ENCODE results near the gene C6orf89.

C6orf89 gene

DNA sequence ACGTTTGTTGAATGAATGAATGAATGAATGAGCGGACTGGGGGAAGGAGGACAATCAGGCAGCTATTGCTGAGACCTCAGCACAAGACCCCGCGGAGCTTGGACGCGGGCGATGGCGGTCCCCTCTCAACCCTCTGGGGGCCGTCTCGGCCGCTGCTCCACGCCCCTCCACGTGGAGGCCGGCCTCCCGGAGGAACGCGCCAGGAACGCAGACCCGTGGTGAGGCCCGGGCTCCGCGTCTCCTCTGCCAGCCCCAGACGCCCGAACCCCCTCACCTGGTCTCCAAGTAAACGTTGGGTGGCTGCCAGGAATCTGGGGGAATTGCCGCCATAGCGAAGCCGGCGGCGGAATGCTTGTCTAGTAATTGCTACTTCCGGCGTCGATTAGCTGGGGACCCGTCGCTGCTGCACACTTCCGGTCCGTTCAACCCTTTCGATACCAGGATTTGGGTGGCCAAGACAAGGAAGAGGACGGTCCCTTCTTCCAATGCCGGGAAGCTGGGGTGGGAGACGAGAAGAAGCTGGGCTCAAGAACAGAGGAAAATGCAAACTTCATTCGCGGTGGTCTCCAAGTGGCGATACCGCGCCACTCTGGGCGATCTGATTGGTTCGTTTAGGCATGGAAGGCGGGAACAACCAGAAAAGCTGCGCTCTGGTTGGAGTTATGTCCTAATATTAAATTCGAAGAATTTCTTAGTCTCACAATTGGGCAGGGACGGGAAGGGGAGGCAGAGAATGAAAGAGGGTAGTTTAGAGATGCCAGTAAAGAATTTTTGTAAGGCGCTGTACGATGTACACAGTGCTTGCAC is 11.1 kb upstream of the C6orf89 start, which contains the start of gene PPIL1:
PPIL1 (minus strand) TSS at position 361 of the 807 bp plus-strand sequence; CDS start at position 330, 31 bp downstream.
- no peak for DNase-seq (ENCODE audit: extremely low read depth, low read depth)
- TF ChIP-seq, protein P1, sequence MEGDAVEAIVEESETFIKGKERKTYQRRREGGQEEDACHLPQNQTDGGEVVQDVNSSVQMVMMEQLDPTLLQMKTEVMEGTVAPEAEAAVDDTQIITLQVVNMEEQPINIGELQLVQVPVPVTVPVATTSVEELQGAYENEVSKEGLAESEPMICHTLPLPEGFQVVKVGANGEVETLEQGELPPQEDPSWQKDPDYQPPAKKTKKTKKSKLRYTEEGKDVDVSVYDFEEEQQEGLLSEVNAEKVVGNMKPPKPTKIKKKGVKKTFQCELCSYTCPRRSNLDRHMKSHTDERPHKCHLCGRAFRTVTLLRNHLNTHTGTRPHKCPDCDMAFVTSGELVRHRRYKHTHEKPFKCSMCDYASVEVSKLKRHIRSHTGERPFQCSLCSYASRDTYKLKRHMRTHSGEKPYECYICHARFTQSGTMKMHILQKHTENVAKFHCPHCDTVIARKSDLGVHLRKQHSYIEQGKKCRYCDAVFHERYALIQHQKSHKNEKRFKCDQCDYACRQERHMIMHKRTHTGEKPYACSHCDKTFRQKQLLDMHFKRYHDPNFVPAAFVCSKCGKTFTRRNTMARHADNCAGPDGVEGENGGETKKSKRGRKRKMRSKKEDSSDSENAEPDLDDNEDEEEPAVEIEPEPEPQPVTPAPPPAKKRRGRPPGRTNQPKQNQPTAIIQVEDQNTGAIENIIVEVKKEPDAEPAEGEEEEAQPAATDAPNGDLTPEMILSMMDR (IDR thresholded peaks at IDR 0.05; ENCODE audit: low read depth, low read length) = no peak

DNA sequence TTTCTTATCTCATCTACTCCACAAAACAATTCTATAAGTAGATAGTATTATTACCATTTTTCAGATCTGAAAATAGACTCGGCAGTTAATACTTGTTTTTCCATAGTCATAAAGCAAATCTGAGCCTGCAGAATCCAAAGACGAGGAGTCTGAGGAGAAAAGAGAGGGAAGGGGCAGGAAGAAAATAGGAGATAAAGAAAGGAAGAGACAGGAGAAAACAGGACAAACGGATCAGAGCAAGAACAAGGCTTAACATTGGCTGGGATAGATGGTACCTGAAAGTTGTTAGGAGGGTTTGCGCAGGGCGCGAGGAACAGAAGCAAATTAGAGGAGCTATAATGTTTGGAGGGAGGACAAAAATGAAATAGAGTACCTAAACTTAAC is 10.5 kb upstream of the C6orf89 start:
- no peak for DNase-seq (ENCODE audit: extremely low read depth, low read depth)
- TF ChIP-seq, protein P1 (IDR thresholded peaks at IDR 0.05; ENCODE audit: low read depth, low read length) = no peak

DNA sequence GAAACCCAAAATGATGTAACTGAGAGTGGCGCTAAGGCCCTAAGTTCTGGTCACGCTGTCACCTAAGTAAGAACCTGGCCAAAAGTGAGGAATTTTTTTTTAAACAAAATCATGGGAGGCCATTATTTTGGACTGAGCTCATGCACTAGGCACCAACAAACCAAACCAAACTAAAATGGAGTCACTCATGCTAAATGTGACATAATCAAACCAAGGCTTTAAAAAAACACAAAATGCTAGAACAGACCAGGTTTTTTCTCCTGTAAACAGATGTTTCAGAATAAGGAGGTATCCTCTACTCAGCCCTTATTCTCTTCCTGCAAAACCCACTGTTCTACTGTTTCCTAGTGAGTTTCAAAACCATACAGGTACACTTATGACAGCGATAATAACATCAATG is 1.1 kb upstream of the C6orf89 start:
- TF ChIP-seq, protein P1 (IDR thresholded peaks at IDR 0.05; ENCODE audit: low read depth, low read length) = no peak
- no peak for DNase-seq (ENCODE audit: extremely low read depth, low read depth)

DNA sequence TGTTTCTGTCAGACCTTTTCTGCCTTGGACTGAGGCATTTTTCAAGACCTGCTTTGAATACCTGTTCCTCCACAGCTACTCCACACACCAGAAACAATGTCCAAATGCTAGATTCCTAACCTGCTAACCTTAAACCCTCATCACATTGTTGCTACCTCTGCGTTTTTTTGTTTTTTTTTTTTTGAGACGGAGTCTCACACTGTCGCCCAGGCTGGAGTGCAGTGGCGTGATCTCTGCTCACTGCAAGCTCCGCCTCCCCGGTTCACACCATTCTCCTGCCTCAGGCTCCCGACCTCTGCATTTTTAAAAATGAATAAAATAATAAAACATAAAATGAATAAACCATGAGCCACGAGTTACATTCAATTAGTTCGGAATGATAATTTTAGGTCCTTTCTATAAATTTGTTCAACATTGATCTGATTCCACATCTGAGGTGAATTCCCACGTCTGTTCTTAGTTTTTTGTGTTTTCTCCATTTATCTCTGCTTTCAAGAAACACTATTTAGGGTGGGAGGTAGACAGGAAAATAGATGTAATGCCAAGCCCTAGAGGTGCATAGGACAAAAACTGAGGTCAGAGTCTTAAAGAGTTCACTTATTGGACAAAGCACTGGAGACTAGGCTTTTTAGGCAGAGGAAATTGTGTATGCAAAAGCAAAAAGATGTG is 1.3 kb downstream of the C6orf89 start:
- DNase-seq (ENCODE audit: extremely low read depth, low read depth) = no peak
- TF ChIP-seq, protein P1 (IDR thresholded peaks at IDR 0.05; ENCODE audit: low read depth, low read length) = no peak

DNA sequence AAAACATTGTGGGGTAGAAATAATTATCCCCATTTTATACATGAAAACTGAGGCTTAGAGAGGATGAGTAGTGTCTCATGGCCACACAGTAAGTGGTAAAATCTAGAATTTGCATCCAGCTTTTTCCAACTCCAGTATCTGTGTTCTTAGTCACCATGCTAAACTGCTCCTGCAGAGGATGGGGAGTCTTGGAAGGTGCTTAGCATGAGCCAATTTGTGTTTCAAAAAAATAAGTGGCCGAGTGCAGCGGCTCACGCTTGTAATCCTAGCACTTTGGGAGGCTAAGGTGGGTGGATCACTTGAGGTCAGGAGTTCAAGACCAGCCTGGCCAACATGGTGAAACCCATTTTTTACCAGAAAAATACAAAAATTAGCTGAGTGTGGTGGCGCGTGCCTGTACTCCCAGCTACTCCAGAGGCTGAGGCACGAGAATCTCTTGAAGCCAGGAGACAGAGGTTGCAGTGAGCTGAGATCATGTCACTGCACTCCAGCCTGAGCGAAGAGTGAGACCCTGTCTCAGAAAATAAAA is 2.4 kb downstream of the C6orf89 start:
- DNase-seq (ENCODE audit: extremely low read depth, low read depth) = no peak
- TF ChIP-seq, protein P1 (IDR thresholded peaks at IDR 0.05; ENCODE audit: low read depth, low read length) = no peak

DNA sequence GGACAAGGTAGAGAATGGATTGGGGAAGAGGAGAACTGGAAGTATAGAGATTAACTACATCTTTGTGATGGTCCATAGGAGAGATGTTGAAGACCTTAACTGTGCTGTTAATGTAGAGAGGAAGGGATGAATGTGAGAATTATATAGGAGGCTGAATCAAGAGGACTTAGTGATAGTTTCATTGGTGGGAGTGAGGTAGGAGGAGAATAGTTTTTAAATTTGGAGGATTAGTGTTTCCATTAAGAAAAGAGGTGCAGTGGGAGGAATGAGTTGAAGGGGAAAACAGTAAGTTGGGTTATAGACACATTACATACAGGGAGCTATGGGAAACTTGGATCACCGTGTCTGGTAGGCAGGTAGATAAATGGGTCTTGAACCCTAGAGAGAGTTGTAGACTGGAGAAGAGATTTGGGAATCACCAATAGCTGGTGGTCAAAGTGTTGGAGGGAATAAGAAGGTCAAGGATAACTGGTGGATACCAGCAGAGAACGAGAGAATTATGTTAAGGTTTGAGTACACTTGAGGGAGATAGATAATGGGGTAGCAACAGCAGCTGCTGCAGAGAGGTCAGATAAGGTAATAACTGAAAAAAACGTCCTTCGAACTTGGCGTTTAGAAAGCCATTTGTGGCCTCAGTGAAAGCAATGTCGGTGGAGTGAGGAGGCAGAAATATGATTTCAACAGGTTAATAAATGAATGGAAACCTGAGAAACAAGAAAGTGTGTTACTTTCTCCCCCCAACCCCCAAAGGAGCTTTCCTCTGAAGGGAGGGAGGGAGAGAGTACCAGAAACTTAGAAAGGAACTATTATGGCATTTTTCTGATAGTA is 3.1 kb downstream of the C6orf89 start:
- DNase-seq (ENCODE audit: extremely low read depth, low read depth) = no peak
- TF ChIP-seq, protein P1 (IDR thresholded peaks at IDR 0.05; ENCODE audit: low read depth, low read length) = no peak

Measured in AG09319 (cell line).